Measurements from ENCODE around the gene CNGB1.
"Not testable (repeated sequence)": the region's sequence is repeated elsewhere in the genome, so short reads cannot be mapped to it uniquely, and the experiment has no call there.

CNGB1 gene

DNA sequence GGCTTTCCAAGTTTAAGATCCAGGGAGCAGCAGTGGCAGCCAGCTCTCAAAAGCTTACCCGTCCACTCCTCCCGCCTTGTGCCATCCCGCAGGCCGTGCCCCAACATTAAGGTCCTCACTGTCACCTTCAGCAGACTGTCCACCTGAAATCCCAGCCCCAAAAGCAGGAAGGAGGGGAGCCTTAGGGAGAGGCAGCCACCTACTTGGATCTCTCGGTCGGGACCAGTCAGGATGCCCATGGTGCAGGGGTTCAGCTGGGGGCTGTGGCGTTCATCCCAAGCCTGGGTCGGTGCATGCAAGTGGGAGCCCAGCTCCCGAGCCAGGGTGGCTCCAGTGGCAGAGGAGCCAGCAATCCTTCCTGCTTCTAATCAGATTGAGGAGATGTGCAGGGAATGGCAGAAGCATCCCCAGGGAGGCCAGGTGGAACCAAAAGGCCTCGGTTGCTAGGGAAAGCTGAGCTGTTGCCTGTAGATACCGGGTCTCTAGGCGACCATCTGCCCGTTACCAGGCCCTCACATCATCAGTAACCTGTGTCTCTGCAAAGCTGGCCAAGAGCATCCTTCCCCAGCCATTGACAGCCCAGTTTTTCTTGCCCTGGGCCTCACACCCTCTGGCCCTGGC lies 24.6 kb downstream of the CNGB1 start:
- ChIA-PET POLR2A (no interaction called here), CTCF (no interaction called here)
- TF ChIP-seq, protein P1, sequence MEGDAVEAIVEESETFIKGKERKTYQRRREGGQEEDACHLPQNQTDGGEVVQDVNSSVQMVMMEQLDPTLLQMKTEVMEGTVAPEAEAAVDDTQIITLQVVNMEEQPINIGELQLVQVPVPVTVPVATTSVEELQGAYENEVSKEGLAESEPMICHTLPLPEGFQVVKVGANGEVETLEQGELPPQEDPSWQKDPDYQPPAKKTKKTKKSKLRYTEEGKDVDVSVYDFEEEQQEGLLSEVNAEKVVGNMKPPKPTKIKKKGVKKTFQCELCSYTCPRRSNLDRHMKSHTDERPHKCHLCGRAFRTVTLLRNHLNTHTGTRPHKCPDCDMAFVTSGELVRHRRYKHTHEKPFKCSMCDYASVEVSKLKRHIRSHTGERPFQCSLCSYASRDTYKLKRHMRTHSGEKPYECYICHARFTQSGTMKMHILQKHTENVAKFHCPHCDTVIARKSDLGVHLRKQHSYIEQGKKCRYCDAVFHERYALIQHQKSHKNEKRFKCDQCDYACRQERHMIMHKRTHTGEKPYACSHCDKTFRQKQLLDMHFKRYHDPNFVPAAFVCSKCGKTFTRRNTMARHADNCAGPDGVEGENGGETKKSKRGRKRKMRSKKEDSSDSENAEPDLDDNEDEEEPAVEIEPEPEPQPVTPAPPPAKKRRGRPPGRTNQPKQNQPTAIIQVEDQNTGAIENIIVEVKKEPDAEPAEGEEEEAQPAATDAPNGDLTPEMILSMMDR (IDR thresholded peaks at IDR 0.05; ENCODE audit: insufficient read depth, low read length, missing control alignments): no peak
- DNase-seq (ENCODE audit: low read depth, low spot score): no peak
- H3K4me3 ChIP-seq (ENCODE audit: low read depth, low read length): no peak overlapping the region

DNA sequence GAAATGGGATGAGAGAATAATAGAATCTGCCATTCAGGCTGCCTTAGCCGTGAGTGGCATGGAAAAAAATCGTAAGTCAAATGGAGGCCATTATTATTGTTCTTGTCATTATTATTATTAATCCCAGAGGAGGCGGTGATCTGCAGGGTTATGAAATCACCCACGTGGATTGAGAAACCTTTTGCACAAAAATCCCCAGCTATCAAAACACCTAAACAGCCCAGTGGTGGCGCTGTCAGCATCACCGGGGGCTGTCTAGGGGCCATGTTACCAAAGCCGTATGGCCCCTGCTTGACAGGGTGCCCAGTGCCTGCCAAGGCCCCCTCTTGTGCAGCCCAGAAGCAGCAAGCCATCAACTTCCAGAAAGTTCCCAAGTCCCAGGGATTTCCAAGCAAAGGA lies 25.2 kb downstream of the CNGB1 start:
- CTCF ChIA-PET: interaction anchor here (0.7 kb wide), 1 partner anchor 8 kb away, joined by 3 read pairs; no protein-coding TSS in a partner anchor
- TF ChIP-seq, protein P1 (IDR thresholded peaks at IDR 0.05; ENCODE audit: insufficient read depth, low read length, missing control alignments): no peak
- H3K4me3 ChIP-seq (ENCODE audit: low read depth, low read length): no peak overlapping the region
- DNase-seq (ENCODE audit: low read depth, low spot score): no peak
- POLR2A ChIA-PET: no interaction called here

DNA sequence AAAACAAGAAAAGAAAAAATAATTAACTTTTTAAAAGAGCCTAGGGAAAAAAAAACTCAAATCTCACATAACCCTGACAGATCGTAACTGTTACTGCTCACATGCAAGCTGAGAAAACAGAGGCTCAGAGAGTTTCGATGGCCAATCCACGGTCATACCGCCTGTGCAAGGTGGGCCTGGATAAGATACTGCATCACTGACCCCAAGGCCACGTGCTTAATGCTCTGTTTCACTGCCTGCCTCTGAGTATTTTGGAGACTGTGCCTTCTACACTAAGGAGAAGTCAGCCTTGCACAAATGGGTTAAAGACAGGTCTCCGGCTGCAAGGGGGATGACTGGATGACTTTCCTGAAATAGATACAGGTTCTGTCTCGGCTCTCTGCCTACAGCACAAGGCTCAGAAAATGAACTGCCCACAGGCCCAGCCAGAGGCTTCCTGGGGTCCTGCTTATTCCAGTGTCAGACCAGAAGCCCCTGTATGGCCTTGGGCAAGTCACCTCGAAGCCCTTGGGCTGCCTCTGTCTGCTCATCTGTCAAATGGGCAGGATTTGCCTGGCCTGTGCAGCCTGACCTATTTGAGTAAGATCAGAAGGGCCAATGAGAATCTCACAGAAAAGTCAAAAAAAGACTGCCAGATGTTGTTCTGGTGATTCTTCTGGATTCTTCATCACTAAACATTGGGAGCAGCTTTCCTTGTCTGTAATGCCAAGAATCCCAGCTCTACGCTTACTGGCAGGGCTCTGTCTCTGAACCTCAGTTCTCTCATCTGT lies 25.8 kb downstream of the CNGB1 start:
- CTCF ChIA-PET: interaction anchor here (0.7 to 0.9 kb wide), 2 partner anchors 9 to 10 kb away, joined by 3 read pairs; no protein-coding TSS in a partner anchor
- POLR2A ChIA-PET: no interaction called here
- no peak for DNase-seq (ENCODE audit: low read depth, low spot score)
- no peak overlapping the region for H3K4me3 ChIP-seq (ENCODE audit: low read depth, low read length)
- TF ChIP-seq, protein P1 (IDR thresholded peaks at IDR 0.05; ENCODE audit: insufficient read depth, low read length, missing control alignments): no peak

DNA sequence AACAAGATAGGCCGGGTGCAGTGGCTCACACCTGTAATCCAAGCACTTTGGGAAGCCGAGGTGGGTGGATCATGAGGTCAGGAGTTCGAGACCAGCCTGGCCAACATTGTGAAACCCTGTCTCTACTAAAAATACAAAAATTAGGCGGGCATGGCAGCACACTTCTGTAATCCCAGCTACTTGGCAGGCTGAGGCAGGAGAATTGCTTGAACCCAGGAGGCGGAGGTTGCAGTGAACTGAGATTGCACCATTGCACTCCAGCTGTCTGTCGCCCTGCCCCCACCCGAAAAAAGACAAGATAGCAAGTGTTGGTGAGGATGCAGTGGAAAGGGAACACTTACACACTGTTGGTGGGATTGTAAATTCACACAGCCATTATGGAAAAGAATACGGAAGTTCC lies 27.5 kb downstream of the CNGB1 start:
- POLR2A ChIA-PET; DNase-seq (ENCODE audit: low read depth, low spot score); H3K4me3 ChIP-seq (ENCODE audit: low read depth, low read length): not testable (repeated sequence)
- CTCF ChIA-PET: interaction anchor here (1.0 kb wide), 1 partner anchor 12 kb away, joined by 3 read pairs; no protein-coding TSS in a partner anchor

DNA sequence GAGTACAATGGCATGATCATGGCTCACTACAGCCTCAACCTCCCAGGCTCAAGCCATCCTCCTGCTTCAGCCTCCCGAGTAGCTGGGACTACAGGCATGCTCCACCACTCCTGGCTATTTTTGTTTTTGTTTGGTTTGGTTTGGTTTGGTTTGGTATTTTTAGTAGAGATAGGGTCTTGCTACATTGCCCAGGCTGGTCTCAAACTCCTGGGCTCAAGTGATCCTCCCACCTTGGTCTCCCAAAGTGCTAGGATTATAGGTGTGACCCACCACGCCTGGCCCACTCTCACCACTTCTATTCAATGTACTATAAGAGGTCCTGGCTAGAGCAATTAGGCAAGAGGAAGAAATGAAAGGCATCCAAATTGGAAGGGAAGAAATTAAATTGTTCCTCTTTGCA lies 29.0 kb downstream of the CNGB1 start:
- H3K4me3 ChIP-seq (ENCODE audit: low read depth, low read length); DNase-seq (ENCODE audit: low read depth, low spot score); POLR2A ChIA-PET: not testable (repeated sequence)
- CTCF ChIA-PET: interaction anchor here (1.3 kb wide), 1 partner anchor 11 kb away, joined by 4 read pairs; no protein-coding TSS in a partner anchor

DNA sequence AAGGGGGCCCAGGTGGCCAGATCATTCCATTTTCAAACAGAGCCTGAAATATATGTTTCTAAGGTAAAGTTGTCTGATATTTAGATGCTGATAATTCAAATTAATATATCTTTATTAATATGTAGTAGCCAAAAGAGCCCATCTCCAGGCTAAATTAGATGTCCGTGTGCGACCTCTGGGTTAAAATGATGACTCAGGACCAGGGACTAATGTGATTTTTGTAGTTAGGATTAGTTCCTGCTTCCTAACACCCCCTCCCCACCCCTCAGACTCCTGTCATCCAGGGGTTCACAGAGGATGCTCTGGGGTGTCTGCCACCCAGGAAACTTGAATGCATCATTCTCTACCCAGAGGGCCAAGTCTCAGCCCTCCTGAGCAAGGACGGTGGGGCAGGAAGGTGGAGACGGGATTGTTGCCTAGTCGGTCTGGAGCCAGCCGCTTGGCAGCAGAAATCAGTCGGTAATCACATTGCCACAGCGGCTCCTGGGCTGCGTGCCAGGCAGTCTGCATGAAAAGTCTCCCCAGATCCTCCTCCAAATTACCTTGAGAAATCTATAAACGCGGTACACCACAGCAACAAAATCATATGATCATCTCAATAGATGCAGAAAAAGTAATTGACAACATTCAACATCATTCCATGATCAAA lies 29.8 kb downstream of the CNGB1 start:
- CTCF ChIA-PET: interaction anchor here (1.3 kb wide), 1 partner anchor 10 kb away, joined by 4 read pairs; no protein-coding TSS in a partner anchor
- no peak for DNase-seq (ENCODE audit: low read depth, low spot score)
- POLR2A ChIA-PET: no interaction called here
- H3K4me3 ChIP-seq (ENCODE audit: low read depth, low read length): no peak overlapping the region
- TF ChIP-seq, protein P1 (IDR thresholded peaks at IDR 0.05; ENCODE audit: insufficient read depth, low read length, missing control alignments): no peak

DNA sequence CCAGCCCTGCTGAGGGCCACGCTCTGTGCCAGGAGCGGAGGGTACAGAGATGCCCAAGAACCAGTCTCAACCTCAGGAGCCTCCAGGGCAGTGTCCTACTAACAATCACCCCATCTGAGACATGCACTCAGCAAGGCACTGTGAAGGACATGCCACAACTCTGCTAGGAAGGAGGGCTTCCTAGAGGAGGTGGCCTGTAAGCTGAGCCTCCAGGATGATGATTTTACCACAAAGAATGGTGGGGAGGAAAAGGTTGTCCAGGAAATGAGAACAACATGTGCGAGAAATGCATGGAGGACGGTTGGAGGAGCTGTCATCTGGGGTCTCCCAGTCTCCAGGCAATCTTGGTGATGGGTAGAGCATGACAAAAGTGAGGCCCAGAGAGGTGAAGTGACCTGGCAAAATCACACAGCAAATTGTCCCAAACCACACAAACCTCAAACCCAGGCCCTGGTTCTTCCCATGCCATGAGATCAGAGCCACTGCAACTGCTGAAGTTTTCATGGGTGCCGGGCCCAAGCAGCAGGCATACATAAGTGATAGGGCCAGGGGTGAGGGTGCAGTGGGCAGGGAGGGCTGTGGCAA lies 30.5 kb downstream of the CNGB1 start:
- no peak for DNase-seq (ENCODE audit: low read depth, low spot score)
- TF ChIP-seq, protein P1 (IDR thresholded peaks at IDR 0.05; ENCODE audit: insufficient read depth, low read length, missing control alignments): no peak
- CTCF ChIA-PET: no interaction called here
- POLR2A ChIA-PET: no interaction called here
- H3K4me3 ChIP-seq (ENCODE audit: low read depth, low read length): no peak overlapping the region

Measured in AG04449 (cell line).